K562 (cell line): Measurements from ENCODE around the gene IL31RA.

Experiments used
- CBX5 ChIP-seq: IDR thresholded peaks from 2 replicates; pipeline ENCODE4 v1.6.1; 2014; ENCODE audit warnings: low read depth, borderline replicate concordance
- CHD4 ChIP-seq: fragments of 200-600 bp; sonication (generic); IDR thresholded peaks from 3 replicates; pipeline ENCODE4 v1.6.1; 2012; ENCODE audit warnings: low read depth, mild to moderate bottlenecking, mixed read lengths, low read length, inconsistent platforms; ENCODE audit not compliant: insufficient read depth, insufficient replicate concordance, poor library complexity, severe bottlenecking
- DIDO1 ChIP-seq: fragments of 450-650 bp; IDR thresholded peaks from 2 replicates; pipeline ENCODE4 v1.6.1; 2016; ENCODE audit warnings: low read depth, missing biosample characterization, missing genetic modification characterization
- EGR1 ChIP-seq: fragments of 450-650 bp; conservative IDR thresholded peaks from 2 replicates; pipeline ENCODE4 v1.6.1; 2017; ENCODE audit warnings: mild to moderate bottlenecking
- MAZ ChIP-seq, 2 experiments: fragments of 450-650 bp in 1 of 2; sonication (generic) in 1 of 2; formaldehyde crosslinking; IDR thresholded peaks in 1 of 2; conservative IDR thresholded peaks in 1 of 2; 2 replicates each; pipeline versions ENCODE4 v1.4.0 to v1.5.0; 2020; ENCODE audit warnings: mild to moderate bottlenecking in 1 of 2, missing genetic modification reagents in 1 of 2
- NRF1 ChIP-seq, 2 experiments: fragments of 450-650 bp; IDR thresholded peaks in 1 of 2; conservative IDR thresholded peaks in 1 of 2; 2 replicates each; pipeline ENCODE4 v1.6.1; 2014; ENCODE audit warnings: mild to moderate bottlenecking in 2 of 2
- POLR2AphosphoS5 ChIP-seq: IDR thresholded peaks from 2 replicates; pipeline ENCODE4 v1.6.1; 2011; ENCODE audit warnings: mild to moderate bottlenecking, low read depth, low read length, moderate library complexity; ENCODE audit not compliant: control insufficient read depth, insufficient read depth
- SMARCA4 ChIP-seq: fragments of 450-650 bp; IDR thresholded peaks from 2 replicates; pipeline ENCODE4 v1.6.1; 2016
- YY1 ChIP-seq, 3 experiments: IDR thresholded peaks; 2 replicates each; pipeline ENCODE4 v1.6.1; 2011; ENCODE audit warnings: low read length in 2 of 3, mild to moderate bottlenecking in 2 of 3, moderate library complexity in 2 of 3, borderline replicate concordance in 1 of 3, control low read depth in 1 of 3, low read depth in 1 of 3; ENCODE audit not compliant: insufficient read depth in 3 of 3, insufficient replicate concordance in 2 of 3, control insufficient read depth in 1 of 3, insufficient read length in 1 of 3; ENCODE audit errors: extremely low read depth in 1 of 3
- ZKSCAN1 ChIP-seq: fragments of 150-350 bp; IDR thresholded peaks from 2 replicates; pipeline ENCODE4 v1.6.1; 2016; ENCODE audit warnings: low read depth, low read length
- TF ChIP-seq, protein P1 (sequence below), 3 experiments: IDR thresholded peaks in 2 of 3; conservative IDR thresholded peaks in 1 of 3; 2 replicates each; pipeline ENCODE4 v1.5.1; 2011 to 2012; ENCODE audit warnings: low read length in 3 of 3, mild to moderate bottlenecking in 3 of 3, control low read depth in 2 of 3, improper control_type of control experiment in 1 of 3, inconsistent platforms in 1 of 3, low read depth in 1 of 3, mixed read lengths in 1 of 3, moderate library complexity in 1 of 3; ENCODE audit not compliant: insufficient read depth in 2 of 3
- TF ChIP-seq, protein P2 (sequence below): sonication (generic); formaldehyde crosslinking; IDR thresholded peaks from 2 replicates; pipeline ENCODE4 v1.8.1; 2023; ENCODE audit warnings: mild to moderate bottlenecking, missing genetic modification reagents

DNA sequence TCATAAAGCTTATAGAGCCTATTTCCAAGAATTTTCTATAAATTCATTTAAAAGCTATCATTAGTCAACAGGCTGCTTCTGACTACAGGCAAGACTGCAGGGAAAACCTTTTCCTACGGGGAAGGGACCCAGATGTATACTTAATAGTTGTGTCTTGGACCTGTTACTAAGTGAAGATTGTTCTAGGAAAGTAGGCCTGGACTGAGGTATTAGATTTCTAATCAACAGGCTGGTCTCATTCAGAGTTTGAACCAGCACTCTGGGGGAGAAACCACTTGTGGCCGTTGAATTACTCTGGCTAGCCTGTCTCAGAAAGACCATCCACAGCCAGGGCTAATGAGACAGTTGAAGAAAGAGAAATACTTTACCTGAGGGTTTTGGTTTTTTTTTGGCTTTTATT is 83.6 kb downstream of the IL31RA start:
- TF ChIP-seq EGR1 (no peak), DIDO1 (tag) (no peak), NRF1 (conservative IDR thresholded peaks at IDR 0.05 in 1 of 2, IDR thresholded peaks at IDR 0.05 in 1 of 2) (no peak), CBX5 (no peak), MAZ (CRISPR knock-in tag; conservative IDR thresholded peaks at IDR 0.05 in 1 of 2, IDR thresholded peaks at IDR 0.05 in 1 of 2) (no peak), CHD4 (no peak), SMARCA4 (no peak), POLR2AphosphoS5 (no peak), YY1 (IDR thresholded peaks at IDR 0.05; ENCODE audit: borderline replicate concordance in 1 of 3, control insufficient read depth in 1 of 3, extremely low read depth in 1 of 3, insufficient read depth in 3 of 3, insufficient read length in 1 of 3, insufficient replicate concordance in 2 of 3, low read depth in 1 of 3, low read length in 2 of 3) (no peak), ZKSCAN1 (no peak)
- TF ChIP-seq, protein P1, sequence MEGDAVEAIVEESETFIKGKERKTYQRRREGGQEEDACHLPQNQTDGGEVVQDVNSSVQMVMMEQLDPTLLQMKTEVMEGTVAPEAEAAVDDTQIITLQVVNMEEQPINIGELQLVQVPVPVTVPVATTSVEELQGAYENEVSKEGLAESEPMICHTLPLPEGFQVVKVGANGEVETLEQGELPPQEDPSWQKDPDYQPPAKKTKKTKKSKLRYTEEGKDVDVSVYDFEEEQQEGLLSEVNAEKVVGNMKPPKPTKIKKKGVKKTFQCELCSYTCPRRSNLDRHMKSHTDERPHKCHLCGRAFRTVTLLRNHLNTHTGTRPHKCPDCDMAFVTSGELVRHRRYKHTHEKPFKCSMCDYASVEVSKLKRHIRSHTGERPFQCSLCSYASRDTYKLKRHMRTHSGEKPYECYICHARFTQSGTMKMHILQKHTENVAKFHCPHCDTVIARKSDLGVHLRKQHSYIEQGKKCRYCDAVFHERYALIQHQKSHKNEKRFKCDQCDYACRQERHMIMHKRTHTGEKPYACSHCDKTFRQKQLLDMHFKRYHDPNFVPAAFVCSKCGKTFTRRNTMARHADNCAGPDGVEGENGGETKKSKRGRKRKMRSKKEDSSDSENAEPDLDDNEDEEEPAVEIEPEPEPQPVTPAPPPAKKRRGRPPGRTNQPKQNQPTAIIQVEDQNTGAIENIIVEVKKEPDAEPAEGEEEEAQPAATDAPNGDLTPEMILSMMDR (IDR thresholded peaks at IDR 0.05 in 2 of 3, conservative IDR thresholded peaks at IDR 0.05 in 1 of 3; ENCODE audit: insufficient read depth in 2 of 3, low read depth in 1 of 3, low read length in 3 of 3): no peak
- TF ChIP-seq, protein P2, sequence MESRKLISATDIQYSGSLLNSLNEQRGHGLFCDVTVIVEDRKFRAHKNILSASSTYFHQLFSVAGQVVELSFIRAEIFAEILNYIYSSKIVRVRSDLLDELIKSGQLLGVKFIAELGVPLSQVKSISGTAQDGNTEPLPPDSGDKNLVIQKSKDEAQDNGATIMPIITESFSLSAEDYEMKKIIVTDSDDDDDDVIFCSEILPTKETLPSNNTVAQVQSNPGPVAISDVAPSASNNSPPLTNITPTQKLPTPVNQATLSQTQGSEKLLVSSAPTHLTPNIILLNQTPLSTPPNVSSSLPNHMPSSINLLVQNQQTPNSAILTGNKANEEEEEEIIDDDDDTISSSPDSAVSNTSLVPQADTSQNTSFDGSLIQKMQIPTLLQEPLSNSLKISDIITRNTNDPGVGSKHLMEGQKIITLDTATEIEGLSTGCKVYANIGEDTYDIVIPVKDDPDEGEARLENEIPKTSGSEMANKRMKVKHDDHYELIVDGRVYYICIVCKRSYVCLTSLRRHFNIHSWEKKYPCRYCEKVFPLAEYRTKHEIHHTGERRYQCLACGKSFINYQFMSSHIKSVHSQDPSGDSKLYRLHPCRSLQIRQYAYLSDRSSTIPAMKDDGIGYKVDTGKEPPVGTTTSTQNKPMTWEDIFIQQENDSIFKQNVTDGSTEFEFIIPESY: no peak
